Adrenal gland (tissue), 5 donors: Measurements from ENCODE around the gene CCDC97.

Experiments used
- POLR2A ChIP-seq, 2 donors: fragments of 450-650 bp; IDR thresholded peaks; one replicate each; pipeline ENCODE4 v1.6.1; 2017; ENCODE audit warnings: antibody characterized with exemption in 2 of 2, mild to moderate bottlenecking in 2 of 2, moderate library complexity in 1 of 2
- TF ChIP-seq, protein P1 (sequence below), 6 experiments: fragments of 450-650 bp in 4 of 6; fragments of 200-600 bp in 2 of 6; sonication (generic) in 1 of 6; IDR thresholded peaks; 1 replicate in 5 of 6; 2 replicates in 1 of 6; pipeline versions ENCODE4 v1.5.1 to v1.8.0; 2016 to 2021; ENCODE audit warnings: antibody characterized with exemption in 6 of 6, mild to moderate bottlenecking in 2 of 6, moderate library complexity in 1 of 6
- donor health status: DM: no; HTN: no; CAD: no.

DNA sequence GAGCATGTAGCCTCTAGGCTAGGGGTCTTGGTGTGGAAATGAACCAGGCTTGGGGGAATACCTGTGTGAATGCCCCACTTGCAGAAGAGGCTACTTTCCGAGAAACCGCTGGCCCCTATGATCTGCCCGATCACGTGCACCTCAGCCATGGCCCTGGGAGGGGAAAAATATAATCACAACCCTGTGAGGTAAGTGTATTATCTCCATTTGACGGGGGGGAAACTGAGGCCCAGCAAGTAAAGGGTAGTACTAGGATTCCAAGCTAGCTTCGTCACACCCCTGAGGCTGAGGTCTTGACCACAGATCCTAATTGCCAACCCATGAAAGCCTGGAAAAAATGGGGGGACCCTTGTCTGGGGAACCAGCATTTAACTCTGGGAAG is 53.4 kb downstream of the CCDC97 start:
- TF ChIP-seq, protein P1, sequence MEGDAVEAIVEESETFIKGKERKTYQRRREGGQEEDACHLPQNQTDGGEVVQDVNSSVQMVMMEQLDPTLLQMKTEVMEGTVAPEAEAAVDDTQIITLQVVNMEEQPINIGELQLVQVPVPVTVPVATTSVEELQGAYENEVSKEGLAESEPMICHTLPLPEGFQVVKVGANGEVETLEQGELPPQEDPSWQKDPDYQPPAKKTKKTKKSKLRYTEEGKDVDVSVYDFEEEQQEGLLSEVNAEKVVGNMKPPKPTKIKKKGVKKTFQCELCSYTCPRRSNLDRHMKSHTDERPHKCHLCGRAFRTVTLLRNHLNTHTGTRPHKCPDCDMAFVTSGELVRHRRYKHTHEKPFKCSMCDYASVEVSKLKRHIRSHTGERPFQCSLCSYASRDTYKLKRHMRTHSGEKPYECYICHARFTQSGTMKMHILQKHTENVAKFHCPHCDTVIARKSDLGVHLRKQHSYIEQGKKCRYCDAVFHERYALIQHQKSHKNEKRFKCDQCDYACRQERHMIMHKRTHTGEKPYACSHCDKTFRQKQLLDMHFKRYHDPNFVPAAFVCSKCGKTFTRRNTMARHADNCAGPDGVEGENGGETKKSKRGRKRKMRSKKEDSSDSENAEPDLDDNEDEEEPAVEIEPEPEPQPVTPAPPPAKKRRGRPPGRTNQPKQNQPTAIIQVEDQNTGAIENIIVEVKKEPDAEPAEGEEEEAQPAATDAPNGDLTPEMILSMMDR (IDR thresholded peaks at IDR 0.05) = no peak
- no peak for TF ChIP-seq POLR2A (IDR thresholded peaks at IDR 0.05)
